PC-9 (cell line): Measurements from ENCODE around the gene KCTD16. TPM values are rescaled to one million over a fixed set of nuclear protein-coding genes. Genes with fewer than 3 reads are reported as not detected.

Experiments
- BruUV-seq: library from RNA; stranded (reverse); fragments of 400-500 nt; replicated peaks from 2 replicates; lab custom pipeline; 2021; lab: Mats Ljungman, UMichigan
- CTCF ChIA-PET: fragments of 300-600 bp; sonication (Branson Sonifier 250); formaldehyde crosslinking; loops from one replicate; lab custom pipeline; 2022; ENCODE audit warnings: antibody characterized with exemption; lab: Charles Lee
- POLR2A ChIA-PET: fragments of 300-600 bp; sonication (Branson Sonifier 250); formaldehyde crosslinking; loops from one replicate; lab custom pipeline; 2022; ENCODE audit warnings: antibody characterized with exemption; ENCODE audit not compliant: unreplicated experiment; lab: Charles Lee
- DNase-seq, 2 experiments: peaks; one replicate each; pipeline versions ENCODE4 v3.0.0 to v3.0.0-alpha.2; 2015 to 2022; ENCODE audit warnings: mixed read lengths in 1 of 2
- H2AFZ ChIP-seq: fragments of 200-600 bp; sonication (generic); 2 replicates; pipeline ENCODE4 v1.8.1; 2017; ENCODE audit warnings: antibody characterized with exemption
- H3F3A ChIP-seq: fragments of 200-600 bp; sonication (generic); 2 replicates; pipeline ENCODE4 v1.8.1; 2017; ENCODE audit warnings: antibody characterized with exemption, mild to moderate bottlenecking, low read depth; ENCODE audit not compliant: insufficient read depth
- H3K27ac ChIP-seq: fragments of 200-600 bp; sonication (generic); 2 replicates; pipeline ENCODE4 v1.6.1; 2016; ENCODE audit warnings: mixed run types
- H3K27me3 ChIP-seq: fragments of 200-600 bp; sonication (generic); 2 replicates; pipeline ENCODE4 v1.6.1; 2016; ENCODE audit warnings: low read depth, mixed run types; ENCODE audit not compliant: insufficient read depth
- H3K36me3 ChIP-seq: fragments of 200-600 bp; sonication (generic); 2 replicates; pipeline ENCODE4 v1.6.1; 2016; ENCODE audit warnings: low read depth, mixed run types
- H3K4me1 ChIP-seq: fragments of 200-600 bp; sonication (generic); replicated peaks from 2 replicates; pipeline ENCODE4 v1.6.1; 2016; ENCODE audit warnings: mixed run types; ENCODE audit not compliant: insufficient read depth
- H3K4me2 ChIP-seq: fragments of 200-600 bp; sonication (generic); 2 replicates; pipeline ENCODE4 v1.6.1; 2017; ENCODE audit warnings: mixed run types
- H3K4me3 ChIP-seq: fragments of 200-600 bp; sonication (generic); 2 replicates; pipeline ENCODE4 v1.6.1; 2016; ENCODE audit warnings: mixed run types
- H3K79me2 ChIP-seq: fragments of 200-600 bp; sonication (generic); 2 replicates; pipeline ENCODE4 v1.6.1; 2017; ENCODE audit warnings: low read depth, mixed run types
- H3K9me2 ChIP-seq: fragments of 200-600 bp; sonication (generic); 2 replicates; pipeline ENCODE4 v1.8.1; 2017; ENCODE audit warnings: mild to moderate bottlenecking; ENCODE audit not compliant: insufficient read depth
- H3K9me3 ChIP-seq: fragments of 200-600 bp; sonication (generic); 2 replicates; pipeline ENCODE4 v1.8.1; 2016; ENCODE audit warnings: low read depth; ENCODE audit not compliant: insufficient read depth
- H4K20me1 ChIP-seq: fragments of 200-600 bp; sonication (generic); 2 replicates; pipeline ENCODE4 v1.8.1; 2017; ENCODE audit not compliant: insufficient read depth
- CTCF ChIP-seq: fragments of 200-600 bp; sonication (generic); conservative IDR thresholded peaks from 2 replicates; pipeline ENCODE4 v1.6.1; 2017; ENCODE audit warnings: mixed run types, antibody characterized with exemption, mild to moderate bottlenecking, moderate library complexity
- EZH2 ChIP-seq: fragments of 200-600 bp; sonication (generic); IDR thresholded peaks from 2 replicates; pipeline ENCODE4 v1.8.0; 2017; ENCODE audit warnings: antibody characterized with exemption, low read depth
- intact Hi-C: fragments of 100-400 bp; cut with micrococcal nuclease; formaldehyde crosslinking; loops from one replicate; pipeline ENCODE4 v1.10.0; 2022; ENCODE audit not compliant: unreplicated experiment
- total RNA-seq: library from RNA; stranded (reverse); gene quantifications from 2 replicates; pipeline ENCODE4 v1.2.3, GENCODE V29; 2021

KCTD16 gene
- total RNA-seq, 1 experiment from 2014 or later = 0.33 TPM

- no peaks in the 10 kb centered on the region for H3K79me2 ChIP-seq
- H3K9me3 ChIP-seq = no peaks in the 10 kb centered on the region
- POLR2A ChIA-PET = no interaction called here
- H3K4me2 ChIP-seq = no peak overlapping the region
- H3K9me2 ChIP-seq = no peaks in the 10 kb centered on the region
- H3K4me3 ChIP-seq = no peak overlapping the region
- no peaks in the 10 kb centered on the region for H3F3A ChIP-seq
- H4K20me1 ChIP-seq = no peaks in the 10 kb centered on the region
- TF ChIP-seq CTCF = no peak
- TF ChIP-seq EZH2 = no peak
- no peak overlapping the region for H3K27ac ChIP-seq
- no peaks in the 10 kb centered on the region for H3K27me3 ChIP-seq
- H2AFZ ChIP-seq = no peak overlapping the region
- DNase-seq = no peak
- no peaks in the 10 kb centered on the region for H3K4me1 ChIP-seq
- intact Hi-C loops = no loop called here
- H3K36me3 ChIP-seq = no peaks in the 10 kb centered on the region
- no TSS peak for BruUV-seq
- CTCF ChIA-PET = no interaction called here
Observed at GRCh38 chr5:144249755-144250464, 79.2 kb downstream of the KCTD16 start.

GRCh38 chr5:144254552-144254951 is 83.9 kb downstream of the KCTD16 start:
- TF ChIP-seq CTCF = no peak
- no peak for TF ChIP-seq EZH2
- CTCF ChIA-PET = no interaction called here
- no peaks in the 10 kb centered on the region for H3K79me2 ChIP-seq
- no peaks in the 10 kb centered on the region for H3K9me2 ChIP-seq
- no peak overlapping the region for H3K27ac ChIP-seq
- H3K36me3 ChIP-seq = no peaks in the 10 kb centered on the region
- no peak overlapping the region for H2AFZ ChIP-seq
- no peak overlapping the region for H3K4me3 ChIP-seq
- POLR2A ChIA-PET = no interaction called here
- H3K27me3 ChIP-seq = no peaks in the 10 kb centered on the region
- intact Hi-C loops = no loop called here
- H3K9me3 ChIP-seq = no peaks in the 10 kb centered on the region
- DNase-seq = no peak
- BruUV-seq = no TSS peak
- no peak overlapping the region for H3K4me2 ChIP-seq
- H3K4me1 ChIP-seq = no peaks in the 10 kb centered on the region
- H4K20me1 ChIP-seq = no peaks in the 10 kb centered on the region
- no peaks in the 10 kb centered on the region for H3F3A ChIP-seq

- no peak for DNase-seq
- Histone ChIP-seq H3K9me2 (no peaks in the 10 kb centered on the region), H3K27me3 (0 out of 2 replicates have a peak, but pooled peaks cover 3% of the 10 kb centered on the region), H4K20me1 (no peaks in the 10 kb centered on the region), H3K36me3 (no peaks in the 10 kb centered on the region), H3K27ac (no peak overlapping the region), H3K4me1 (no peaks in the 10 kb centered on the region), H3K4me2 (no peak overlapping the region), H2AFZ (no peak overlapping the region), H3K4me3 (no peak overlapping the region), H3K9me3 (no peaks in the 10 kb centered on the region), H3K79me2 (no peaks in the 10 kb centered on the region), H3F3A (no peaks in the 10 kb centered on the region)
- intact Hi-C loops = no loop called here
- CTCF ChIA-PET = no interaction called here
- BruUV-seq = no TSS peak
- TF ChIP-seq CTCF = no peak
- TF ChIP-seq EZH2 = no peak
- POLR2A ChIA-PET = no interaction called here
Observed at GRCh38 chr5:144260121-144260520, 89.4 kb downstream of the KCTD16 start.
